Cardiac fibroblast (primary cell): ENCODE results near the gene HKDC1.

Experiments used
- DNase-seq, 2 donors: peaks; one replicate each; pipeline versions ENCODE4 v3.0.0 to v3.0.0-alpha.2; 2010; ENCODE audit warnings: low read depth in 2 of 2
- H3K4me3 ChIP-seq, 2 donors: replicated peaks in 1 of 2; 1 replicate in 1 of 2; 2 replicates in 1 of 2; pipeline ENCODE4 v1.5.1; 2011; ENCODE audit warnings: low read depth in 2 of 2, low read length in 2 of 2, mild to moderate bottlenecking in 2 of 2, moderate library complexity in 1 of 2
- CTCF ChIP-seq: IDR thresholded peaks from one replicate; pipeline ENCODE4 v1.5.1; 2011; ENCODE audit warnings: low read depth, mild to moderate bottlenecking, low read length, inconsistent platforms

The HKDC1 gene

GRCh38 chr10:69259547-69260243 lies 39.6 kb downstream of the HKDC1 start:
- TF ChIP-seq CTCF = no peak
- no peak for DNase-seq
- no peak overlapping the region for H3K4me3 ChIP-seq

DNA sequence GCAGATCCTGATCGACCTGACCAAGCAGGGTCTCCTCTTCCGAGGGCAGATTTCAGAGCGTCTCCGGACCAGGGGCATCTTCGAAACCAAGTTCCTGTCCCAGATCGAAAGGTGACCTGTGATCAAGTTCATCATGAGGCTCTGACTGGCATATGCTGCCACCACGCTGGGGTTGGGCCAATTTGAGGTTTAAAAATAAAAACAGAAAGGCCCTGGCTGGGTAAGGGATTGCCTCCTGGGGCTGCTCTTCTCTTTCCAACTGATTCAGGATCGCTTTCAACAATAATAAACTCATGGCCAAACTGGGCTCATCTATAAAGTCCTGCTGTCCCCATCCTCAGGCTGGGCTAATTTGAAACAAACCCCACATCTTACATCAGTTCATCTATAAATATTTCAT lies 41.1 kb downstream of the HKDC1 start:
- TF ChIP-seq CTCF = no peak
- no peak for DNase-seq
- no peak overlapping the region for H3K4me3 ChIP-seq

DNA sequence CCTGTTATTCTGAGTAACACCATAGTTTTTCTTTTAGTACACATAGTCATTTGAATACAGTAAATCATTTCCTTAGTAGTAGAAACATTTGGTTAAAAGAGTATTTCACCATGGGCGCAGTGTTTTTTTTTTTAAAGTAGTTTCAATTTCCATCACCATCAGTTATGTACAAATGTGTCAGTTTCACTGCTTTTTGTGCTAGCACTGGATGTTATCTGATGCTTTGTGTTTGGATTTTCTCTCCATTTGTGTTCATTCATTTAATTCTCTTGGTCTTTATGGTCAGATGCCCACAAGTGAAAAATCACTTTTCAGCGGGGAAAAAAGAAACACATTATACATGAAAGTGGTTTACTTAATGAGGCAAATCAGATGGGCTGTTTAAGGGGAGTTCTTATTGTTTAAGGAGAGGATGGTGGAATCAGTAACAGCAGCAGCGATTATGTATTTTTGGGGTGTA lies 42.2 kb downstream of the HKDC1 start:
- TF ChIP-seq CTCF = no peak
- DNase-seq = no peak

DNA sequence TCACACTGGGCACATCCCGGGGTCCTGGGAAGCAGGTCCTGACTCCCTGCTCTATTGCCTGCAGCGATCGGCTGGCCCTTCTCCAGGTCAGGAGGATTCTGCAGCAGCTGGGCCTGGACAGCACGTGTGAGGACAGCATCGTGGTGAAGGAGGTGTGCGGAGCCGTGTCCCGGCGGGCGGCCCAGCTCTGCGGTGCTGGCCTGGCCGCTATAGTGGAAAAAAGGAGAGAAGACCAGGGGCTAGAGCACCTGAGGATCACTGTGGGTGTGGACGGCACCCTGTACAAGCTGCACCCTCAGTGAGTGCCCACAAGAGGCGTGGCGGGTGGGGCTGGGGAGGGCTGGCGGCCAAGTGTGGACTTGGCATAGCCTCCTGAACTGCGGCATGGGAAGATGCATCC lies 45.4 kb downstream of the HKDC1 start:
- no peak for TF ChIP-seq CTCF
- no peak for DNase-seq
- H3K4me3 ChIP-seq = no peak overlapping the region

More for the DNA sequence above, 42.2 kb downstream of the HKDC1 start:
- no peak overlapping the region for H3K4me3 ChIP-seq

DNA sequence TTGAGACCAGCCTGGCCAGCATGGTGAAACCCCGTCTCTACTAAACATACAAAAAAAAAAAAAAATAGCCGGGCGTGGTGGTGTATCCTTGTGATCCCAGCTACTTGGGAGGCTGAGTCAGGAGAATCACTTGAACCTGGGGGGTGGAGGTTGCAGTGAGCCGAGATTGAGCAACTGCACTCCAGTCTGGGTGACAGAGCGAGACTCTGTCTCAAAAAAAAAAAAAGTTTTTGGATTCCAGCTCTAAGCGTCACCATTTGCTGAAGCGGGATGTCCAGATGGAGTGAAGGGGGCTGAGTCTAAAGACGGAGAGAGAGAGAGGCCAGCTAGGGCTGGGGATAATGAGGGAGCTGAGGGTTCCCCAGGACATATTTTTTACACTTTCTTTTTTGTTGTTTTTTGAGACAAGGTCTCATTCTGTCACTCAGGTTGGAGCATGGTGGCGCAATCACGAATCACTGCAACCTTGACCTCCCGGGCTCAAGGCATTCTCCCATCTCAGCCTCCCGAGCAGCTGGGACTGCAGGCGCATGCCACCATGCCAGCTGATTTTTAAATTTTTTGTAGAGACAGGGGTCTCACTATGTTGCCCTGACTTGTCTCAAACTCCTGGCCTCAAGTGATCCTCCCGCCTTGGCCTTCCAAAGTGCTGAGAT lies 48.8 kb downstream of the HKDC1 start:
- DNase-seq = peak in 1 of 2 donors; percentile 70
- no peak overlapping the region for H3K4me3 ChIP-seq
- TF ChIP-seq CTCF = no peak

- no peak overlapping the region for H3K4me3 ChIP-seq
- no peak for TF ChIP-seq CTCF
- peak; percentile 46 to 51 for DNase-seq
Measured at GRCh38 chr10:69269761-69270160, 49.6 kb downstream of the HKDC1 start.
